GM21423 (cell line): ENCODE data around the gene CCPG1.
"Not testable (repeated sequence)": the region's sequence is repeated elsewhere in the genome, so short reads cannot be mapped to it uniquely, and the experiment has no call there.

Source experiments
- ATAC-seq: cut with Tn5 transposase; IDR thresholded peaks from one replicate; pipeline ENCODE4 v1.9.1; 2021; ENCODE audit warnings: mild to moderate bottlenecking, moderate library complexity; ENCODE audit not compliant: unreplicated experiment

Gene CCPG1

DNA sequence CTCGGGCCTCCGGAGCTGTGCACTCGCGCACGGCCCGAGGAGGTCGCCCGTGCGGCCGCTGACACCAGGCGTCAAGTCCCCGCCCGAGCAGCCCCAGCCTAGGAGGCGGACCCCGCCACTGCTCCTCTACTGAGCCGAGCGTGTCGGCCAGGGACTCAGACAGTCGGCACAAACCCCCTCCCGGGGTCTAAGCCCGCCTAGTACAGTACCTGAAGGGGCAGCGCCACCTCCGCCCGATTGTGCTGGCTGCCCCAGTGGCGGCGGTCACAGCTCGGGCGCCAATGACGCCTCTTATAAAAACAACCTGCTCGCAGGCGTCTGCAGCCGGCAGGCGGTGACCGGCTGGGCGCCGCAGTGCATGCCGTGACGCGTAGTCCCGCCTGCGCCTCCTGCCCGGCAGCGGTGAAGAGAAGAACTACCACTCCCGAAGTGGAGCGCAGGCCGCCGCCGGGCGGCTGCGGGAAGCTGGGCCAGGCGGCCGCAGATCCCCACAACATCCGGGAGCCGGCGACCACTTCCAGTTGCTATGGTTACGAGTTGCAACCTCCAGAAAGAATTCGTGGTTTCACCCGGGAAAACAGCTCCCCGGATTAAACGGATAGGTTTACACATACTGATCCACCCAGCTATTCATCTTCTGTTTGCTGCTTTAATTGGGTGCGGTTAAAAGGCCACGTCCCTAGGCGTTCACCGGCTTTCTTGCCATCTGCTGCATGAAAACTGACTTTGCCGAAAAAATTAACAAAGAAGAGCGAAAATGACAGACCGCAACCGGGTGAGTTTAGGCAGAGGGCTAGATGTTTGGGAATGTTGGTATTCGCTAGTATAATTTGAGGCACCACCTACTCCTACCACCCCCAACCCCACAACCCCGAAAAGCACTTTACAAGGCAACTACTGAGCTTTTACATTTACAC is at the start of gene CCPG1, which contains the start of gene PIERCE2:
Gene CCPG1, minus strand, starts transcription at position 348 of the 917 bp plus-strand sequence. CDS start 18,935 bp downstream, outside the sequence.
Gene PIERCE2, plus strand, starts transcription at position 484 of the 917 bp plus-strand sequence. Its CDS starts 274 bp downstream, at position 758.
- peak; percentile 94 for ATAC-seq

- ATAC-seq = no peak
Observed at GRCh38 chr15:55457401-55458022, 49.4 kb upstream of the CCPG1 start.

DNA sequence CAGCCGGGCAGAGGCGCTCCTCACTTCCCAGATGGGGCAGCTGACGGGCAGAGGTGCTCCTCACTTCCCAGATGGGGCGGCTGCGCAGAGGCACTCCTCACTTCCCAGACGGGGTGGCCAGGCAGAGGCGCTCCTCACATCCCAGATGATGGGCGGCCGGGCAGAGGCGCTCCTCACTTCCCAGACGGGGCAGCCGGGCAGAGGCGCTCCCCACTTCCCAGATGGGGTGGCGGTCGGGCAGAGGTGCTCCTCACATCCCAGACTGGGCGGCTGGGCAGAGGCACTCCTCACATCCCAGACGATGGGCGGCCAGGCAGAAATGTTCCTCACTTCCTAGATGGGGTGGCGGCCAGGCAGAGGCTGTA is 38.9 kb upstream of the CCPG1 start:
- ATAC-seq = not testable (repeated sequence)

- ATAC-seq = not testable (repeated sequence)
Observed at GRCh38 chr15:55446379-55447029, 38.3 kb upstream of the CCPG1 start.

- not testable (repeated sequence) for ATAC-seq
Observed at GRCh38 chr15:55445936-55446335, 37.8 kb upstream of the CCPG1 start.

- ATAC-seq = not testable (repeated sequence)
Observed at GRCh38 chr15:55443141-55443540, 35.0 kb upstream of the CCPG1 start.

GRCh38 chr15:55434989-55435825 is 27.0 kb upstream of the CCPG1 start:
- peak; percentile 60 for ATAC-seq

GRCh38 chr15:55422089-55422488 is 13.9 kb upstream of the CCPG1 start:
- no peak for ATAC-seq

DNA sequence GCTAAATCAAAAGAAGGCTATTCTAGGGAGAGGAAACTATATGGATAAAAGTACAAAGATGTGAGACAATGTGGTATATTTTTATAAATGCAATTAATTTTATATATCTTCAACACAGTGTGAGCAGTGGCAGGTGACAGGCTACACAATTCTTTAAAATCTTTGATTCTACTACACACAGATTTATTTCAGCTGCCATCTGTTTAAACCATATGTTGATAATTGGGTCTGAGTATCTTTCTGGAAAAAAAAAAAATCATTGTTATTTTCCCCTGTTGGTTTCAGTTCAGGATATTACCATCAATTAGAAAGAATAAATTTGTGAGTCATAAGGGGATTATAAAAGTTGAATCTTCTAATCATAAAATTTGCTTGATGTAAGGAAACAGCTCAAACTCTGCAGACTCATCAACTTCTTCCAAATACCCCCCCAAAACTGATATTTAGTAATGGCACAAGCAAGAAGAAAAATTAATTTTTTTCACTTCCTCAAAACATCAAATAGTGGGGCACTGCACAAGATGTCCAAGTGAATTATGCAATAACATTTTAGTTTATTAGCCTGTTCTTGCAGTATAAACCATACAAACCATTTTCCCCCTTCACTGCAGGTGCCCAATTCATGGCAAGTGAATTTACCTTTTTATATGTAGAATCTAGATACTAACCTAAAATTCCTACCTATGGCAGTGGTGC is 12.2 kb upstream of the CCPG1 start:
- ATAC-seq = no peak

- ATAC-seq = not testable (repeated sequence)
Observed at GRCh38 chr15:55417678-55418077, 9.5 kb upstream of the CCPG1 start.

- ATAC-seq = not testable (repeated sequence)
Observed at GRCh38 chr15:55408976-55409375, 817 bp upstream of the CCPG1 start.

DNA sequence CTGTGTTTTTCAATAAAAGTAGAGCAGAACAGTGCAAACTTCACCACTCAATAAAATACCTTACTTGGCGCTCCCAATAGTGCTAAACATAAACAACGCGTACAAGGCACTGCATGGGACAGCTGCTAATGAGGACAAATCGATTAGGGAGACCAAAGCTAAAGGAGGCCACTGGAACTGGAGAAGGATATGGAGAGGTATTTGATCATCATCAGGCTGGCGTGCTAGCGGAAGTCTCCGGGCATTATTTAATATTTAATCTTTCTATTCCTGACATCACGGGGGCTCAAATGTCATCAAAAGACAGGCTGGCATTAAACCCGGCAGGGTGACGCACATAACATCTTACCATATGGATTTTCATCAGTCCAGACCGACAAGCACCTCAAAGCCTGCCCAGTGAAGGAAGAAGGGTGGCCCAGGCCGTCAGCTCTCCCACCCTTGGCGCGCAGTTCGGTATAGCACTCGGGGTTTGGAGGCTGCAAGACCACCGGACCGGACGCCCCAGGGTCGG is 604 bp downstream of the CCPG1 start:
- ATAC-seq = peak; percentile 3

DNA sequence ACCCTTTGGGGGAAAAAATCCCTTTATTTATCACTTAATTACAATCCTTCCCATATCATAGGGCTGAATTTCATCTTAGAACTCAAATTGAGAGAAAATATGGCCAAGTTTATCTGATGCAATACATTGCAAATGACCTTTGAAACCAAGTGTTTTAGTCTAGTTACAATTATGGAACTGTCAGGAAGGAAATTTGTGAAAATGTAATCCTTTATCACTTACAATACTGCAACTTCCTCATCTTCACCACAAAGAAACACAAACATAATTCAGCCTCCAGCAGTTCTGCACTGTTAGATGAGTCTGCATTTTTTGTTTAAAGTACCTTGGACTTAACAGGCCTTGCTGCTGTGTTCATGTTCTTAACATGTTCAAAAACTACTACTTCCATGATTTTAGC is 4.6 kb downstream of the CCPG1 start:
- peak; percentile 21 for ATAC-seq

DNA sequence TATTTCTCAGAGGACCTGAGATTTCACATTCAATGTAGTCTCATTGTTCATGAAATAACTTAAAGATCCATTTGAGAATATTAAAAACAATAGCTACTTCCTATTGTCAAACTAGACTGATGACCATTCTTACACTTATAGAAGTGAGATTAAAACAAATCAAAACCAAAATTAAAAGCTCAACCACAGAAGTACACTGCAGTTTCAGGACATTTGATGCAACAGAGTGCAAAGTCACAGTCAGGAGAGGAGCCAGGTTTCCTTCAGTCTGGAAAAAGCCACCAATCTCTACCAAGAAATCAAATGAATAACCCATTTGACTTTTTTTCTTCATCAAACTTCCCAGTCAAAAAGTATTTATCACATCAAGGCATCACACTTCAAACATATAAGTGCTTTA is 5.5 kb downstream of the CCPG1 start:
- ATAC-seq = peak; percentile 36

DNA sequence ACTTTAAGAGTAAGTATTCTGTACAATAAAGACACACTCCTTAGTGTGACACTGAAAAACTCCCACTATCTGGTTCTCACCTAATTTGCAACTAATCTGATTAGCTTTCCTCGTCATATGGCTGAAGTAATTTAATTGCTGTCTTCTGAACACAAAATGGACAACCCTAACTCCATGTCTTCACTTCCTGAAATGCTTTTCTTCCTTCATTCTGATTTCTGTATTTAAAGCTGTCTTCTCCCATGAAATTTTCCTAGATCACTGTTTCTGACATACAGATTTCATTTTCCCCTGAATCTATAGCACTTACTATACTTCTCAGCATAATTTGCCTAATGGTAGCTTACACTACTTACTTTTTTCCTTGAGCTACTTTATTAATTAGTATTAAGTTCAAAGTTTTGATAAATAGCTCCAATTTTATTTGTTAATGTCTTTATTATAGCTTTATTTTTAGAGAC is 6.3 kb downstream of the CCPG1 start:
- ATAC-seq = no peak

DNA sequence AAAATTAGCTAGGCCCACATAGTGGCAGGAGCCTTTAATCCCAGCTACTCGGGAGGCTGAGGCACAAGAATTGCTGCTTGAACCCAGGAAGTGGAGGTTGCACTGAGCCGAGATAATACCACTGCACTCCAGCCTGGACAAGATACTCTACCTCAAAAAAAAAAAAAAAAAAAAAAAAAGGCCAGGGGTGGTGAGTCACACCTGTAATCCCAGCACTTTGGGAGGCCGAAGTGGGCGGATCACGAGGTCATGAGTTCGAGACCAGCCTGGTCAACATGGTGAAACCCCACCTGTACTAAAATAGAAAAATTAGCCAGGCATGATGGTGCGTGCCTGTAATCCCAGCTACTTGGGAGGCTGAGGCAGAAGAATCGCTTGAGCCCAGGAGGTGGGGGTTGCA is 8.1 kb downstream of the CCPG1 start:
- not testable (repeated sequence) for ATAC-seq

DNA sequence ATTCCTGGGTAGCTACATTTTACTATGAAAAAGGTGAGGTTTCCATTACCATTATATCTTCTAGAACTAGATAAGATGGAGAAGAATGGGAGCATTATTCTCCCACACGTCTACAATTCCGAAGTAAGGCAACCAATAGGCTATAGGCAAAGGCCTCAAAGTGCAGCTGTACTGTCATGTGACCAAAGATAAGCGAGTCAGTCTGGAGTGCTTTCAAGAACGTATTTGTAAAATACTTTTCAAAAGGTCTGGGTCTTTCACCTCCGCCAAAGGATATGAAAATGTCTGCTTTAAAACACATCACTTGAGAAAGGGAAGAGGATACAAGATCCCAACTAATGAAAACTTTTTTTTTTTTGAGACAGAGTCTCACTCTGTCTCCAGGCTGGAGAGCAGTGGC is 9.9 kb downstream of the CCPG1 start:
- no peak for ATAC-seq

- ATAC-seq = no peak
Observed at GRCh38 chr15:55394694-55395093, 13.5 kb downstream of the CCPG1 start.

DNA sequence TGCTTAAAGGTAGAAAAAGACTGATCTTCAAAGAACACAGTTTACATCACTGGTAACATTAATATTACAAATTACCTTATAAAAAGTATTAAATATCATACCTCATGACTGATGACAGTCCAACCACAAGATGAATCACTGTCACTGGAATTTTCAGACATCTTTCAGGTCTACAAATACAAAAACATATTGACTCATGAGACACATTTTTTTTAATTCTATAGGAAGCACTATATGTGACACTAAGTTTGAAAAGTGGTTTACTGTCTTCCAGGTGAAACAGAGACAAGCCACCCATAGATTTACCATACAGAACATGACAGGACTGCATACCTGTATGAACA is 18.9 kb downstream of the CCPG1 start:
- ATAC-seq = no peak

- ATAC-seq = no peak
Observed at GRCh38 chr15:55387027-55387426, 21.1 kb downstream of the CCPG1 start.
